GM18505 (cell line): ENCODE measurements around the gene PPP1R26.

ENCODE experiments used
- ATAC-seq: cut with Tn5 transposase; IDR thresholded peaks from one replicate; pipeline ENCODE4 v1.9.1; 2021; ENCODE audit not compliant: unreplicated experiment
- POLR2A ChIP-seq: IDR thresholded peaks from 4 replicates; pipeline ENCODE4 v1.6.1; 2011; ENCODE audit warnings: borderline replicate concordance; ENCODE audit not compliant: insufficient read depth, insufficient read length; ENCODE audit errors: extremely low read depth

Gene PPP1R26

DNA sequence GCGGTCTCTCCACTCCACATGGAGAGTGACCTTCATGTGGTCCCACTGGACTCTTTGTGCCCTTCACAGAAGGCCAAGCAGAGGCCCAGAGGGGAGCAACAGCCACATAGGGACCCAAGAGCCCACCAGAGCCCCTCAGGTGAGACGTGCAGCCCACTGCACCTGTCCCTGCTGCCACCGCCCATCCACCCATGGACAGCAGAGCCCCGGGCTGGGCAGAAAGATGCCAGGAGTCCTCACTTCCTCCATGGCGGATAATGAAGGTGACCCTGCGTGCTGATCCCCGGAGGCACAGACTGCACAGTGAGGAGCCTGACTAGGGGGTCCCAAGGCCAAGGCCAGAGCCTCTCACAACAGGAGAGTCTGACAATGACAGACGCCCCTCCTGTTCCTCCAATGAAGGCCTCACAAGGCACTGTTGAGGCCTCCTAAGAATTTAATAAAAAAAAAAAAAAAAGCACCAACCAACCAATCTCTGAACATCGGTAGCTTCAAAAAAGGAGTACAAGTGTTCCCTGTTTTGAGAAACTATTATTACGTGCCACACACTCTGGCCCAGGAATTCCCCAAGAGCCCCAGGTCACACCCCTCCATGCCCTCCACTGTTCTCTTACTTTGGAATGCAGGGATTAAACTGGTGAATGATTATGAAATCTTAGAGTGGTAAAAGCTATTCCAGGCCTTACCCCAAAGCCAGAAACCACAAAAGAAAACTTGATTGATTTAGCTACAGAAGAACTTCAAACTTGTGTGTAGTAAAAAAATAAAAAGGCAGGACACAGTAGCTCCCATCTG is 2.8 kb upstream of the PPP1R26 start:
- no peak for ATAC-seq
- TF ChIP-seq POLR2A = no peak

DNA sequence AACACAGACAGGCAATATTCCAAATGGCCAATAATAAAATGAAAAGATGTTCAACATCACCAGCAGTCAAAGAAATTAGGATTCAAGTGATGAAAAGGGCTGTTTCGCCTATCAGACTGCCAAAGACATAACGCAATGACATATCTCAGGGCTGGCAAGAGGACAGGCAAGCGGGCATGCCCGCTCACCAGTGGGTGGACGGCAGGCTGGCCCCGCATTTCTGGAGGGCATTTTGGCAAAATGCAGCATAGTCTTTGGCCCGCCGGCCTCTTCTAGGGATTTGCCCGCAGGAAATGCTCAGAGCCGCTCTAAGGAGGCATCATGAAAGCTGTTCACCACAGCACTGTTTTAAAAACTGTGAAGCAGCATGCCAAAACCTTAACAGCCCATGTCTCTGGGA is 1.4 kb upstream of the PPP1R26 start:
- ATAC-seq = no peak
- TF ChIP-seq POLR2A = no peak

DNA sequence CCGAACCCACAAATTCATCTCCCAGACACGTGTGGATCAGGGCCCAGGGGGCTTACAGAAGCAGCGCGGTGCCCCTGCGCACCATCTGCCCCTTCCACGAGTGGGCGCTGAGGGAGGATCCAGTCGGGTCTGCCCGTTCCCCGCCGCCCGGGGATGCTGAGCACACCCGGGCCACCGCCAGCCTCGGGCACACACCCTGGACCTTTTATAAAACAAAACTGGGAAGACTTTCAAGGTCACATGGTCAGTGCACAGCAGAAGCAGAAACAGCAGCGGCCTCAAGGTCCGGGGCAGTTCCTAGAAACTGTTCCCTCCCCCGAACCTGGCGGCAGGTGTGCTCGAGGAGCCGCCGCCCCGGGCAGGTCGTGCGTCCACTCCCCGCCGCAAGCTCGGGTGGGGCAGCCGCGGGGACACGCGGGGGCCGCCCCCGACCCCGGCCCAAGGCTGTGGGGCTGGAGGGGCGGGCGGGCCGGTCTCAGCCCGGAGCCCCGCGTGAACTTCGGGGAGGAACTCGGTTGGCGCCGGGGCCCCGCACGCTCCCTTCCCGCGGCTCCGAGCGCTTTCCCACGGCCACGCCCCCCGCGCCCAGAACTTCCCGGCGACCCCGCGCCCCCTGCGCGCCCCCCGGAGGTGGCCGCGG is 633 bp upstream of the PPP1R26 start:
- TF ChIP-seq POLR2A = no peak
- ATAC-seq = no peak

DNA sequence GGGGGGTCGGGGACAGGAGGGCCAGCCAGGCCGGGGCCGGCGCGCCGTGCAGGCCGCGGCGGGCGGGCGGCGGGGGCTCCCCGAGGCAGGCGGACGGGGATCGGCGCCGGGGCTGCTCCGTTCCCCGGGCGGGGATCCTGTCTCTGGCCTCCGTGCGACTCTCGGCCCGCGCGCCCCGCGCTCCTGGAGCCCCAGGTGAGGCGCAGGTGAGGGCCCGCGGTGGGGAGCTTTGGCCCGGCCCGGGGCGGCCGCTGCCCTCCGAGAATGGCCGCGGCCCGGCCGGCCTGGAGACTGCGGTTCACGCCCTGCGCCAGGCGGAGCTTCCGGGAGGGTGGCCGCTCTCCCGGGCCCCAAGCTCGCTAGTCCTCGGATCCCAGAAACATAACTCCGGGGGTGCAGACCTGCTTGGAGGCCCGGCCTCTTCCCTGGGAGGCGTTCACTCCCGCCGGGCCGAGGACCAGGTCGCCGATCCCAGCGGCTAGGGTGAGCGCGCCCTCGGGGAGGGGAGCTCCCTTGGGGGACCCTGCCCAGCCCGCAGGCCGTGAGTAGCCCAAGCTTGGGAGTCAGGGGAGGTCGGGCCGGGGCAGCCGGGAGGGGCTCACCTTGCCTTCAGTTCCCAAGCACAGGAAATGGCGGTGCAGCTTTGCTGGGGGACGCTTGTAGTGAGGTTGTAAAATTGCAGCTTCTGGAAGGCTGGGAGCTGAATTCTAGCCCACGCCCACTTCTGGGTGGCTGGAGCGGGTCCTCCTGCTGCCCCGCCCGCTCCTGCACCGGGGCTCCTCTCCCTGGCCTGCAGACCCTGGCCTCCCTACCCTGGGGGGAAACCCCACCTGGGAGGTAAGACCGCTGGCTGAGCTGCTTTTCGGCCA is 723 bp downstream of the PPP1R26 start:
- ATAC-seq = no peak
- no peak for TF ChIP-seq POLR2A

DNA sequence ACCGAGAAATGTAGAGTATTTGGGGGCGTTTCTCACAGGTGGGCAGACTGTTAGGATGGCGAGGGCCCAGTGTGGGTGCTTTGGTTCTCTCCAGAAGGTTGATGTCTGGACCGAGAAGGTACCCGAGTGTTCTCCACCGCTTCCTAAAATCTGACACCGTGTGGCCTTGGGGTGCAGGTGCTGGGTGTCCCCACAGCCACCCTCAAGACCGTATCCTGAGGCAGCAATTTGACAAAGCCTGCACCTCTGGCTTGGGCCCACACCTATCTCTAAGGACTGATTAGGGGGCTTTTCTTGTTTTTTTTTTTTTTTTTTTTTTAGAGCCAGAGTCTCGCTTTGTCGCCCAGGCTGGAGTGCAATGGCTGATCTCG is 1.3 kb downstream of the PPP1R26 start:
- no peak for ATAC-seq
- no peak for TF ChIP-seq POLR2A

DNA sequence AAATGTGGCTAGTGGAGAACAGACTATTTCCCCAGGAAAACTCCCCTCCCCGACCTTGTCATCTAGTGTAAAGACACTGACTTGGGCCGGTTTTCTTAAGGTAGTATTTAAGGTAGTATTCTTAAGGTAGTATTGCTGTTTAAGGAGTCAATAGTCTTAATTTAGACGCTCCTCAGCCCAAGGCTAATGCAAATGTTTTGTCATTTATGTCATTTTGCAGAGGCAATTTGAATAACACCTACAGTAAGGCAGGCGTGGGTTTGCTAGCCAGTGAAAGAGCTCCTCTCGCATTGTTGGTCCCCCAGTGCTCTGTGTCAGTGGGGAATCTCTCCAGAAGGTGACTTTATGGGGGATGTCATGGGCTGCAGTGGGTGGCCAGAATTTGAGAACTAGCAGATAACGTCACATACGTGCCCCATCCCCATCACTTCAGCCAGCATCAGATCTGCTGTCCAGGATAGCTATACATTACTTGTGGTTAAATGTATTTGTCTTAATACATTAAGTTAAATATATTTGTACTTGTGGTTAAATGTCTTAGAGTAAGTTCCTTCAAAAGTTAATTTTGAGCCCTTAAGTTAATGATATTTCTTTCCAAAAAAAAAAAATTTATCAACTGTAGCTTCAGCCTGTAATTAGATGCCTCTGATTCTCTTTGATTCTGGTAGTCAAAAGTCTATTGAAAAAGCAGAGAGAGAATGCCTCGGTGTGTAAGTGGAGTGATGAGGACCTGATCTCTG is 2.6 kb downstream of the PPP1R26 start:
- no peak for TF ChIP-seq POLR2A
- no peak for ATAC-seq

DNA sequence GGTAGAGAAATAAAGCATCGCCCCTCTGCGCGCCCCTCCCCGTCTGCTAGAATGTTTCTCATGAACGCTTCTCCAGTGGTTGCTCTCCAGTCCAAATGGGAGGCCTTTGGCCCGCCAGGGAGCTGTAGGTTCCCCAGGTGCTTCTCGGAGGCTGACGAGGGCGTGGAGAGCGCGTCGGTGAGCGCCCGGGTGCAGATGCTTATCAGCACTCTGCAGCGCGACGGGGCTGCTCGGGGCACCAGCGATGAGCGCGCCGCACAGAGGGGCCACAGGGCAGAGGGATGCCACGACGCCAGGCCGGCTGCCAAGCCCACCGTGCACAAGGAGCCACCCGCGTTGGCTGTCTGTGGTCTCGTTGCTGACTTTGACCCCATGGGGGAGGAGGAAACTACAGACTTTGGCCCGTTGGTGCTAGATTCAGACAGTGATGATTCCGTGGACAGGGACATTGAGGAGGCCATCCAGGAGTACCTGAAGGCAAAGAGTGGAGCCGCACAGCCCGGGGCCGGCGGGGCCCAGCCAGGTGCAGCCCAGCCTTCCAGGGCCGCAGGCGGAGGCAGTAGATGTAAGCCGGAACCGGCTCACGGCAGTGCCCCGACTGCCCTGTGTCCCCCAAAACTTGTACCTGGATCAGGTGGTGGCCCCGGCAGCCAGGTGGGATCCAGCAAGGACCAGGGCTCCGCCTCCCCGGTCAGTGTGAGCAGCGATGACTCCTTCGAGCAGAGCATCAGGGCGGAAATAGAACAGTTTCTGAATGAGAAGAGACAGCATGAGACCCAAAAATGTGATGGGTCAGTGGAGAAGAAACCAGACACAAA is 5.1 kb downstream of the PPP1R26 start:
- TF ChIP-seq POLR2A = no peak
- ATAC-seq = no peak

DNA sequence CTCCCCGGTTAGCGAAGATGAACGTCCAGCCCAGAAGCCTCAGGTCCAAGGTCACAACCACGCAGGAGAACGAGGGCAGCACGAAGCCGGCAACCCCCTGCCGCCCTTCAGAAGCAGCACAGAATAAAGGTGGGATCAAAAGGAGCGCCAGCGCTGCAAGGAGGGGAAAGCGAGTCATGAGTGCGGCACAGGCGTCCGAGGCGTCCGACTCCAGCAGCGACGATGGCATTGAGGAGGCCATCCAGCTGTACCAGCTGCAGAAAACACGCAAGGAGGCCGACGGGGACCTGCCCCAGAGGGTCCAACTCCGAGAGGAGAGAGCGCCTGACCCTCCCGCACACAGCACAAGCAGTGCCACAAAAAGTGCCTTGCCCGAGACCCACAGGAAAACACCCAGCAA is 5.8 kb downstream of the PPP1R26 start:
- no peak for ATAC-seq
- no peak for TF ChIP-seq POLR2A

DNA sequence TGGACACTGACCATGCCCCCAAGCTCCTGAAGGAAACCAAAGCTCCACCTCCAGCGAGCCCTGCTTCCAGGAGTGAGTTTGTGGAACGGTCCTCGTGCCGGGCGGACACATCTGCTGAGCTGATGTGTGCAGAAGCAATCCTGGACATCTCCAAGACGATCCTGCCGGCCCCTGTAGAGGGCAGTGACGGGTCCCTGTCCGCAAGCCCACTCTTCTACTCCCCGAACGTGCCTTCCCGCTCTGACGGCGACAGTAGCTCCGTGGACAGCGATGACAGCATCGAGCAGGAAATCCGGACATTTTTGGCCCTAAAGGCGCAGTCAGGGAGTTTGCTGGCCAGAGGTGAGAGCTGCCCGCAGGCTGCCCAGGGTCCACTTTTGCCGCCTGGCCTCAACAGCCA is 6.2 kb downstream of the PPP1R26 start:
- TF ChIP-seq POLR2A = no peak
- no peak for ATAC-seq

DNA sequence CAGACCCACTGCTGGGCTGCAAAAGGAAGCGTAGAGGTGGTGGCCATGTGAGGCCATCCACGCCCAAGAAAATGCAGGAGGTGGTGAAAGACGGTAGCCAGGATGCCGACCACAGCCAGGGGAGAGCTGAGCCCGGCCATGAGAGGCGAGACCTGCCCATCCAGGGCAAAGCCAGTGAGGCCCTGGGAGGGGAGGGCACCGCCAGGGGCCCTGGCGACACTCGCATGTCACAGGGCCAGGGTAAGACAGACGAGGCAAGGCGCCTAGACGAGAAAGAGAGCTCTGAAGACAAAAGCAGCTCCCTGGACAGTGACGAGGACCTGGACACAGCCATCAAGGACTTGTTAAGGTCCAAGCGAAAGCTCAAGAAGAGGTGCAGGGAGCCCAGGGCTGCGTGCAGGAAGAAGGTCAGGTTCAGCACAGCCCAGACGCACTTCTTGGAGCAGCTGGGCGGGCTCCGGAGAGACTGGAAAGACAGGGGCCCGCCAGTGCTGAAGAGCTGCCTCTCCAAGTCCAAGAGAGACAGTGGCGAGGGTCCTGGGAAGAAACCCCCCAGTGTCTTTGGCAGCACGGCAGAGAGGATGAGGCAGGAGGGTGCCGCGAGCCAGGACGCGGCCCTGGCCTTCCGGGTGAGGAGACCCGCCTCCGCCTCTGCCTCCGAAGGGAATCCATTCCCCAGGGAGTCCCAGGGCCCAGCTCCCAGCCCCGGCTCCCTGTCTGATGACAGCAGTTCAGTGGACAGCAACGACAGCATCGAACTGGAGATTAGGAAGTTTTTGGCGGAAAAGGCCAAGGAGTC is 6.9 kb downstream of the PPP1R26 start:
- ATAC-seq = no peak
- TF ChIP-seq POLR2A = no peak

DNA sequence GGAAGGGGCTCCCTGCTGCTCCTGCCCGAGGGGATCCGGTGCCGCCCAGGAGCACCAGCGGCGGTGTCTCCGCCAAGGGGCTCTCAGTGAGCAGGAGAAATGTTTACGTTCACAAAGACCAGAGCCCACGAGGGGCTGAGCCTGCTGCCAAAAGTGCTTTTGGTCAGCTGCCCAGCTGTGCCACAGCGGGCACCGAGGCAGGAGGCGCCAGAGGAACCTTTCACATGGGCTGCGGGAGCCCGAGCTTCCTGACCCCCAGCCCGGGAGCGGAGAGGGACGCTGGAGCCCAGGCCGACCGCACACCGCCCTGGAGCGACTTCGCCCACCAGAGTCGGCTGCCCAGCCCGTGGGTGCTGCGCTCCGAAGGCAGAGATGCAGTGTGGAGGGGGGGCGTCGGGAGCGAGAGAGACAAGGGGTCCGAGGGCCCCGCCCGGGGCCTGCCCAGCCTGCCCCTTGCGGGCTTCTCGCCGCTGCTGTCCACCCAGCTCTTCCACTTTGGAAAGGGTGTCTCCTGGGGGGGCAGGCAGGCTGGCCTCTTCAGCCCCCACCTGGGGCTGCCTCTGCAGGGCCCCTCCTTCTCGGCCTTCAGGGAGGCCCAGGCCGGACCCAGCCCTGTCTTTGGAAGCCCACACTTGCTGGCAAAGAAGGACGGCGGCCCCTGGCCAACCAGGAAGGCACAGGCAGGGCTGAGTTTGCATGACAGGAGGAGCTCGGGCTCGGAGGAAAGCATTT is 7.9 kb downstream of the PPP1R26 start:
- no peak for TF ChIP-seq POLR2A
- no peak for ATAC-seq

DNA sequence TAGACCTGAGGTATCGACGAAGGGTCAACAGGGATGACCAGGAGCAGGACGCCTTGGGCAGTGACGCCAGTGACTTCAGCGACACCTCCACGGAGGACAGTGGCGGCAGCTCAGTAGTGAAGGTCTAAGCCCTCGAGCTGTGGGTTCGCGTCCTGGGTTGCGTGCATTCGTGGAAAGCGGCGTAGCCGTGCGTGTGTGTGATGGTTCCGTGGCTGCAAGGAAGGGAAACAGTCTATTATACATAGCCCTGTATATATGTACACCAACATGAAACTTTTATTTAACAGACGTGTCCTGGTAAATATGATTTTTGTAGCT is 8.4 kb downstream of the PPP1R26 start:
- no peak for ATAC-seq
- no peak for TF ChIP-seq POLR2A

DNA sequence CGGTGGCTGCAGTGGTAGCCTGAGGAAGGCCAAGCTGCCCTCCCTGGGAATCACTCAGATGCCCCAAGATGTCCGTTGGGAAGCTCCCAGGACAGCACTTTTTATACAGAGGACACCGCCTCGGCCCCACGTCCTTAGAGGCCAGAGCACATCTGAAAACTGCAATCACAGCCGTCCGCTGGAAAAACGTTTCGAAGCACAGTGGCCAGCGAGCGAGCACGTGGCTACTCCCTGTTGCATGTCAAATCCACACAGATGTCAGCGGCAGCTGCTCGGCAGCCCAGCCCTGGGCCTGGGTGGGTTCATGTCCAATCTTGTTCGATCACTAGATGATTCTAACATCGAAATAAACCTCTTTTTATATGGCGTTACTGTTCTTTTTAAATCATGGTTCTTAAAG is 8.9 kb downstream of the PPP1R26 start:
- TF ChIP-seq POLR2A = no peak
- ATAC-seq = no peak
